Measurements from ENCODE around the gene PYCR2. TPM values are rescaled to one million over a fixed set of nuclear protein-coding genes. Genes with fewer than 3 reads are reported as not detected.
"Not testable (repeated sequence)": the region's sequence is repeated elsewhere in the genome, so short reads cannot be mapped to it uniquely, and the experiment has no call there.

The PYCR2 gene
- 10 to 100 TPM; 38.2 to 41.5 TPM for polyA plus RNA-seq

DNA sequence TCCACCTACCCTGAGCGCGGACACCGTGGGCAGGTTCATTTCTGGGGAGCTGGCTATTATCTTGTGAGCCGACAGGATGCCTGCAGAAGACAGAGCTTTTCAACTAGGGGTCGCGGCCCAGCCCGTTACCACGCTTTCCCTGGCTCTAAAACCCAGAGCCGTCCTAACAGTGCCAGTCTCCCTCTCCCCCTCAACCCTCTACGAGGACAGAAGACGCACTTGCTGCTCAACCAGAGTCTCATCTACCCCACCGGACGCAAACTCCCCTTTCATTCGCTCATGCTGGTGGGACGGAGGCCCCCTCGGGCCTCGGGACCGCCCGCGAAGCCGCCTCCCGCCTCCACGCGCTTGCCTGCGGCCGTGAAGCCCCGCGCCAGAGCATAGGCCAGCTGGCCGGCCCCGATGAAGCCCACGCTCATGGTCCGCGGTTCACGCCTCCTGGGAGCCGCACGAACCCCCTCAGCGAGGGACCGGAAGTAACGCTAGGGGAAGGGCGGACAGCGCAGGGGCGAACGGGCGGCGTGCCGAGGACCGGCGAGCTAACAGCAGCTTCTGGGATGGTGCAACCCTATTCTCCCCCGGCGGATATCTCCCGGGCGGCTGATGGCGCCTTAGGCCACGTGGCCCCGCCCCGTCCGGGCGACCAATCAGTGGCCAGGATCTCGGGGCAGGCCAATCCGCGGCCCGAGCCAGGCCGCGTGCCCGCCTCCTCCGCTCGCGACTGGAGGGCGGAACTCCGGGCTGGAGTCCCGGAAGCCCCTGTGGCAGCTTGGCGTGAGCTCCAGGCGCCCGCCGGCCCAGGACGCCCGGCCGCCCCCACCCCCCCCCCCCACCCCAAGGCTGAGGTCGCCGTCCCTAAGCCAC lies at the start of gene PYCR2:
Gene PYCR2 (minus strand): TSS at position 559 of the 864 bp plus-strand sequence. CDS start 140 bp downstream, at position 419.
- peaks cover 8 to 17% of the 10 kb centered on the region in 2 donors for H3K4me1 ChIP-seq (ENCODE audit: control insufficient read depth in 2 of 2, insufficient read depth in 2 of 2, low read length in 1 of 2)

DNA sequence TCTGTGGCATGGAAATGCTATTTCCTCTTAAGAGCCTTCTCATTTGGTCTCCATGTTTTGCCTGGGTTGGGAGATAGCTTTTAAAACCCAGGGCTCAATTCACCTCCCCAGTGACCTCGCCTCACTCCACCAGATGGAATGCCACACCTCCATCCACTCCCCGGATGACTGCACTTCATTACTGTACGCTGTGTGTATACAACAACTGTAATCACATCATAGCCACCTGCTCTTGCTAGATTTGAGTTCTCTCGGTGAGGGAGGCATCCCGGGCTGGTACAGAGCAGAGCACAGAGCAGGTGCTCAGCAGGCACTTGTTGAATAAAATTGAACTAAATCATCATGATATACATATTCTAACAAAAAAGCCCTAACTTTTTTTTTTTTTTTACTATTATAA lies 49.1 kb upstream of the PYCR2 start:
- 58 to 59% methylated on average over 5 of the region's 5 CpGs for WGBS, 2 donors
- H3K27ac ChIP-seq (ENCODE audit: low read depth in 2 of 2, low read length in 1 of 2) = no peak overlapping the region
- peaks cover 0 to 2% of the 10 kb centered on the region in 2 donors for H3K9me3 ChIP-seq (ENCODE audit: control insufficient read depth in 2 of 2, insufficient read depth in 1 of 2, low read depth in 1 of 2, low read length in 1 of 2)
- H3K36me3 ChIP-seq (ENCODE audit: control insufficient read depth in 2 of 2, insufficient read depth in 2 of 2, low read length in 1 of 2) = no peaks in the 10 kb centered on the region
- H3K4me1 ChIP-seq (ENCODE audit: control insufficient read depth in 2 of 2, insufficient read depth in 2 of 2, low read length in 1 of 2) = peaks cover 0 to 2% of the 10 kb centered on the region in 2 donors
- no peaks in the 10 kb centered on the region for H3K27me3 ChIP-seq (ENCODE audit: control insufficient read depth in 1 of 2, insufficient read depth in 2 of 2, low read length in 2 of 2)
- no peak overlapping the region for H3K4me3 ChIP-seq (ENCODE audit: low read depth in 1 of 2, low read length in 2 of 2)

More for the DNA sequence above, at the start of gene PYCR2:
- Histone ChIP-seq H3K36me3 (ENCODE audit: control insufficient read depth in 2 of 2, insufficient read depth in 2 of 2, low read length in 1 of 2) (peaks cover 0 to 12% of the 10 kb centered on the region in 2 donors), H3K9me3 (ENCODE audit: control insufficient read depth in 2 of 2, insufficient read depth in 1 of 2, low read depth in 1 of 2, low read length in 1 of 2) (no peaks in the 10 kb centered on the region), H3K27ac (ENCODE audit: low read depth in 2 of 2, low read length in 1 of 2) (peak within 1 kb of the TSS; percentile 84 to 95), H3K27me3 (ENCODE audit: control insufficient read depth in 1 of 2, insufficient read depth in 2 of 2, low read length in 2 of 2) (no peaks in the 10 kb centered on the region), H3K4me3 (ENCODE audit: low read depth in 1 of 2, low read length in 2 of 2) (peak within 1 kb of the TSS; percentile 81)
- whole genome bisulfite sequencing, 2 donors = 0 to 1% methylated on average over 76 to 80 of the region's 80 CpGs

DNA sequence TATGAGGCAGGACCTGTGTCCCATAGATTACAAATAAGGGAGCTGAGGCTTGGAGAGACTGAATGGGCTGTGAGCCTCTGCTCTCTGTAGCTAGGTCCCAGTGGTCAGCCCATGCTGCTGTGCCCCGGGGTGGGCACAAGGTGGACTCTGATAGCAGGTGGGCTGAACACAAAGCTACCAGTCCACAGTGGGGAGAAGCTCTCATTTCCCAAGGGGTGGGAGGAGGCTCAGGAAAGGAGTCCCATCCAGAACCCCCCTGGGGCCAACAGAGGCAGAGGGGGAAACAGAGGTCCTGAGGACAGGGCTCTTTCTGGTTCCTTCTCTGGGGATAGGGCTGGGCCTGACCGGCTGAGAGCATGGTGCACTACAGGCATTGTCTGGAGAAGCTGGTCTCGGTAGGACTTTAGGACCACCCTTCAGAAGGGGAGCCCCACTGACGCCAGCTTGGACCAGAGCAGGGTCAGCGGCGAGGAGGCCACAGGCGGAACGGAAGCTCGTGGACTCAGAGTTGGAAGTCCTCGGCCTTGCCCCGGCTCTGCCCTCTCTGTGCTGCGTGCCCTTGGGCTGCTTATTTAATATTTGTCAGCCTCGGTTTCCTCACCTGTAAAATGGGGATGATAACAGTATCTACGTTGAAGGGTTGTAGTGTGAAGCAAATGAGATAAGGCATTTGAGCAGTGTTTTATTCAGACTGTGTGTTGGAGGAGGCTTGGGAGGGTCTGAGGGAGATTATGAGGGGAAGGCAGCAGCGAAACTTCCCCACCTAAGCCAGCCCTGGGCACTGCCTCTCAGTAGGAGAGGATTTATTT lies 48.5 kb upstream of the PYCR2 start:
- Histone ChIP-seq H3K4me1 (ENCODE audit: control insufficient read depth in 2 of 2, insufficient read depth in 2 of 2, low read length in 1 of 2) (no peaks in the 10 kb centered on the region), H3K4me3 (ENCODE audit: low read depth in 1 of 2, low read length in 2 of 2) (no peak overlapping the region), H3K27ac (ENCODE audit: low read depth in 2 of 2, low read length in 1 of 2) (no peak overlapping the region), H3K36me3 (ENCODE audit: control insufficient read depth in 2 of 2, insufficient read depth in 2 of 2, low read length in 1 of 2) (no peaks in the 10 kb centered on the region), H3K27me3 (ENCODE audit: control insufficient read depth in 1 of 2, insufficient read depth in 2 of 2, low read length in 2 of 2) (no peaks in the 10 kb centered on the region), H3K9me3 (ENCODE audit: control insufficient read depth in 2 of 2, insufficient read depth in 1 of 2, low read depth in 1 of 2, low read length in 1 of 2) (peaks cover 0 to 2% of the 10 kb centered on the region in 2 donors)
- WGBS, 2 donors = 90 to 93% methylated on average over 15 of the region's 15 CpGs

DNA sequence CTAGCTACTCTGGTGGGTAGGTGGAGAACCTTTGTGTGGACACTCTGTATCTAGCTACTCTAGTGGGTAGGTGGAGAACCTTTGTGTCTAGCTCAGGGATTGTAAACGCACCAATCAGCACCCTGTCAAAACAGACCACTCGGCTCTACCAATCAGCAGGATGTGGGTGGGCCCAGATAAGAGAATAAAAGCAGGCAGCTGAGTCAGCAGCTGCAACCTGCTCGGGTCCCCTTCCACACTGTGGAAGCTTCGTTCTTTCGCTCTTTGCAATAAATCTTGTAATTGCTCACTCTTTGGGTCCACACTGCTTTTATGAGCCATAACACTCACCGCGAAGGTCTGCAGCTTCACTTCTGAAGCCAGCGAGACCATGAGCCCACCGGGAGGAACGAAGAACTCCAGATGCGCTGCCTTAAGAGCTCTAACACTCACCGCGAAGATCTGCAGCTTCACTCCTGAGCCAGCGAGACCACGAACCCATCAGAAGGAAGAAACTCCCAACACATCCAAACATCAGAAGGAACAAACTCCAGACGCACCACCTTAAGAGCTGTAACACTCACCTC lies 46.6 kb upstream of the PYCR2 start:
- H3K27ac ChIP-seq (ENCODE audit: low read depth in 2 of 2, low read length in 1 of 2); H3K4me3 ChIP-seq (ENCODE audit: low read depth in 1 of 2, low read length in 2 of 2); H3K9me3 ChIP-seq (ENCODE audit: control insufficient read depth in 2 of 2, insufficient read depth in 1 of 2, low read depth in 1 of 2, low read length in 1 of 2); H3K4me1 ChIP-seq (ENCODE audit: control insufficient read depth in 2 of 2, insufficient read depth in 2 of 2, low read length in 1 of 2); H3K36me3 ChIP-seq (ENCODE audit: control insufficient read depth in 2 of 2, insufficient read depth in 2 of 2, low read length in 1 of 2); H3K27me3 ChIP-seq (ENCODE audit: control insufficient read depth in 1 of 2, insufficient read depth in 2 of 2, low read length in 2 of 2): not testable (repeated sequence)
- 87 to 90% methylated on average over 16 of the region's 16 CpGs for WGBS, 2 donors

DNA sequence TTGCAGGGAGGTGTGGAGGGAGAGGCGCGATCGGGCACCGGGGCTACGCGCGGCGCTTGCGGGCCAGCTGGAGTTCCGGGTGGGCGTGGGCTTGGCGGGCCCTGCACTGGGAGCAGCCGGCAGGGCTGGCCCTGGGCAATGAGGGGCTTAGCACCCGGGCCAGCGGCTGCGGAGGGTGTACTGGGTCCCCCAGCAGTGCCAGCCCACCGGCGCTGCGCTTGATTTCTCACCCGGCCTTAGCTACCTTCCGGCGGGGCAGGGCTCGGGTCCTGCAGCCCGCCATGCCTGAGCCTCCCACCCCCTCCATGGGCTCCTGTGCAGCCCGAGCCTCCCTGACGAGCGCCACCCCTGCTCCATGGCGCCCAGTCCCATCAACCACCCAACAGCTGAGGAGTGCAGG lies 45.7 kb upstream of the PYCR2 start:
- not testable (repeated sequence) for H3K9me3 ChIP-seq (ENCODE audit: control insufficient read depth in 2 of 2, insufficient read depth in 1 of 2, low read depth in 1 of 2, low read length in 1 of 2); H3K36me3 ChIP-seq (ENCODE audit: control insufficient read depth in 2 of 2, insufficient read depth in 2 of 2, low read length in 1 of 2); H3K4me3 ChIP-seq (ENCODE audit: low read depth in 1 of 2, low read length in 2 of 2); H3K27me3 ChIP-seq (ENCODE audit: control insufficient read depth in 1 of 2, insufficient read depth in 2 of 2, low read length in 2 of 2); H3K27ac ChIP-seq (ENCODE audit: low read depth in 2 of 2, low read length in 1 of 2); H3K4me1 ChIP-seq (ENCODE audit: control insufficient read depth in 2 of 2, insufficient read depth in 2 of 2, low read length in 1 of 2)
- WGBS, 2 donors = 94 to 97% methylated on average over 22 to 28 of the region's 28 CpGs

DNA sequence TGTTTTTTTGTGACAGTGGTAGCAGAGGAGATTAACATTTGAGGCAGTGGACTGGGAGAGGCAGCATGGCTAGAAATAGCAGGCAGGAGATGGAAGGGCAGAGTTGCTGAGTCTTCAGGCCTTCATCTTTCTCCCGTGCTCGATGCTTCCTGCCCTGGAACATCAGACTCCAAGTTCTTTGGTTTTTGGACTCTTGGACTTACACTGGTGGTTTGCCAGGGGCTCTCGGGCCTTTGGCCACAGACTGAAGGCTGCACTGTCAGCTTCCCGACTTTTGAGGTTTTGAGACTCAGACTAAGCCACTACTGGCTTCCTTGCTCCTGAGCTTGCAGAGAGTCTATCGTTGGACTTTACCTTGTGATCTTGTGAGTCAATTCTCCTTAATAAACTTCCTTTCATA lies 41.2 kb upstream of the PYCR2 start:
- H3K9me3 ChIP-seq (ENCODE audit: control insufficient read depth in 2 of 2, insufficient read depth in 1 of 2, low read depth in 1 of 2, low read length in 1 of 2) = no peaks in the 10 kb centered on the region
- no peak overlapping the region for H3K4me3 ChIP-seq (ENCODE audit: low read depth in 1 of 2, low read length in 2 of 2)
- 70 to 82% methylated on average over 5 of the region's 5 CpGs for WGBS, 2 donors
- H3K27me3 ChIP-seq (ENCODE audit: control insufficient read depth in 1 of 2, insufficient read depth in 2 of 2, low read length in 2 of 2) = no peaks in the 10 kb centered on the region
- H3K27ac ChIP-seq (ENCODE audit: low read depth in 2 of 2, low read length in 1 of 2) = no peak overlapping the region
- H3K4me1 ChIP-seq (ENCODE audit: control insufficient read depth in 2 of 2, insufficient read depth in 2 of 2, low read length in 1 of 2) = no peaks in the 10 kb centered on the region
- H3K36me3 ChIP-seq (ENCODE audit: control insufficient read depth in 2 of 2, insufficient read depth in 2 of 2, low read length in 1 of 2) = no peaks in the 10 kb centered on the region

DNA sequence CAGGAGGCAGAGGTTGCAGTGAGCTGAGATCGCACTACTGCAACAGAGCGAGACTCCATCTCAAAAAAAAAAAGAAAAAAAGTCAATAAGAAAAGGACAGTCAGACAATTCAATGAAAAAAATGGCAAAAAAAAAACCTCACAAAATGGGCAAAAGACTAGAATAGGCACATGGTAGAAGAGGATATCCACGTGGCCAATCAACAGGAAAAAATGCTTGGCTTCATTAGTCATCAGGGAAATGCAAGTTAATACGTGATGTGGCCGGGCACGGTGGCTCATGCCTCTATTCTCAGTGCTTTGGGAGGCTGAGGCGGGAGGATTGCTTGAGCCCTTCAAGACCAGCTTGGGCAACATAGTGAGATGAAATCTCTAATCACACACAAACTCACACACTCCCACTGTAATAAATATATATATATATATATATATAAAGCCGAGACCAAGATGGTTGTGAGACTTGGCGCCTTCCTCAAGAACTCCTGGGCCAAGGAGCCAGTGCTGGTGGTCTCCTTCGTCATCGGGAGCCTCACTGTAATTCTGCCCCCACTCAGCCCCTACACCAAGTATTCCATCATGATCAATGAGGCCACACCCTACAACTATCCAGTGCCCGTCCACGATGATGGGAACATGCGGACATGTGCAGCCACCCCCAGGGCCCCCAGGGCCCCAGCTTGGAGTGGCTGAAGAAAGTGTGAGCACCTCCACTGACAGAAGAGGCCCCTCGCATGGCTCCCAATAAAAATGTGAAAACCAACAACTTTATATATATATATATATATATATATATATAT lies 39.9 kb upstream of the PYCR2 start:
- Histone ChIP-seq H3K4me1 (ENCODE audit: control insufficient read depth in 2 of 2, insufficient read depth in 2 of 2, low read length in 1 of 2) (no peaks in the 10 kb centered on the region), H3K36me3 (ENCODE audit: control insufficient read depth in 2 of 2, insufficient read depth in 2 of 2, low read length in 1 of 2) (no peaks in the 10 kb centered on the region), H3K4me3 (ENCODE audit: low read depth in 1 of 2, low read length in 2 of 2) (no peak overlapping the region), H3K9me3 (ENCODE audit: control insufficient read depth in 2 of 2, insufficient read depth in 1 of 2, low read depth in 1 of 2, low read length in 1 of 2) (no peaks in the 10 kb centered on the region), H3K27me3 (ENCODE audit: control insufficient read depth in 1 of 2, insufficient read depth in 2 of 2, low read length in 2 of 2) (no peaks in the 10 kb centered on the region), H3K27ac (ENCODE audit: low read depth in 2 of 2, low read length in 1 of 2) (no peak overlapping the region)
- WGBS, 2 donors = 81 to 89% methylated on average over 15 of the region's 15 CpGs

DNA sequence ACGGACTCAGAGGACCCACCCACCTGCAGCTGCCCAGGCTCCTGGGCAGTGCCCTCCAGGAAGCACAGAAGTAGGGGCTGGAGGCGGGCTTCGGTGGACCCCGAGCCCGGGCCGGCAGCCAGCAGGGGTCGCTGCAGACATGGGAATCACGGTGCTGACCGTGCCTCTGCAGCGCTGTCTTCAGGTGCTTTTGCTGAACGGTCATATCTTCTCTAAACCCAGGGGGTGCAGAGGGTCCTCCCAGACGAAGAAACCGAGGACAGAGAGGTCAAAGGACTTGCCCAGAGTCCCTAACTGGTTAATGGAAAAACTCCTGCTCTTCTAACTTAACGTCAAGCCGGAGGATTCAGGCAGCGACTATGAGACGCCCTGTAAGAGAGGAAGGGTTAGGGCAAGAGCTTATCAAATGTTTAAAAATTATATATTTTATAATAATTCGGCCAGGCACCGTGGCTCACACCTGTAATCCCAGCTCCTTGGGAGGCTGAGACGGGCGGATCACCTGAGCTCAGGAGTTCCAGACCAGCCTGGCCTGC lies 38.5 kb upstream of the PYCR2 start:
- H3K27ac ChIP-seq (ENCODE audit: low read depth in 2 of 2, low read length in 1 of 2) = no peak overlapping the region

More for the DNA sequence above, 38.5 kb upstream of the PYCR2 start:
- Histone ChIP-seq H3K27me3 (ENCODE audit: control insufficient read depth in 1 of 2, insufficient read depth in 2 of 2, low read length in 2 of 2) (no peaks in the 10 kb centered on the region), H3K4me1 (ENCODE audit: control insufficient read depth in 2 of 2, insufficient read depth in 2 of 2, low read length in 1 of 2) (no peaks in the 10 kb centered on the region), H3K36me3 (ENCODE audit: control insufficient read depth in 2 of 2, insufficient read depth in 2 of 2, low read length in 1 of 2) (no peaks in the 10 kb centered on the region), H3K4me3 (ENCODE audit: low read depth in 1 of 2, low read length in 2 of 2) (no peak overlapping the region), H3K9me3 (ENCODE audit: control insufficient read depth in 2 of 2, insufficient read depth in 1 of 2, low read depth in 1 of 2, low read length in 1 of 2) (no peaks in the 10 kb centered on the region)
- WGBS, 2 donors = 28 to 32% methylated on average over 21 of the region's 21 CpGs
